Inflammatory macrophage treated with lipopolysaccharide for 4 hours (primary cell): Measurements from ENCODE around the gene ERFE.

ENCODE experiments used
- DNase-seq: peaks from one replicate; pipeline ENCODE4 v3.0.0-alpha.2; 2020

The ERFE gene

GRCh38 chr2:238157506-238158017 is 1.2 kb upstream of the ERFE start:
- no peak for DNase-seq

- no peak for DNase-seq
These were observed 707 bp upstream of the ERFE start for GRCh38 chr2:238158018-238158508.

GRCh38 chr2:238159071-238159539 is 335 bp downstream of the ERFE start:
- no peak for DNase-seq

GRCh38 chr2:238159661-238160205 is 963 bp downstream of the ERFE start:
- no peak for DNase-seq

GRCh38 chr2:238160206-238161129 is 1.7 kb downstream of the ERFE start:
- DNase-seq: peak; percentile 72

- DNase-seq: no peak
These were observed 2.7 kb downstream of the ERFE start for GRCh38 chr2:238161291-238162051.

- DNase-seq: no peak
These were observed 3.6 kb downstream of the ERFE start for GRCh38 chr2:238162251-238162845.

GRCh38 chr2:238162846-238163441 is 4.2 kb downstream of the ERFE start:
- no peak for DNase-seq

- DNase-seq: no peak
These were observed 4.9 kb downstream of the ERFE start for GRCh38 chr2:238163481-238164198.

- DNase-seq: no peak
These were observed 6.1 kb downstream of the ERFE start for GRCh38 chr2:238164906-238165287.

GRCh38 chr2:238165288-238165921 is 6.6 kb downstream of the ERFE start:
- DNase-seq: no peak

- DNase-seq: no peak
These were observed 7.9 kb downstream of the ERFE start for GRCh38 chr2:238166391-238167343.

GRCh38 chr2:238167344-238167715 is 8.6 kb downstream of the ERFE start:
- no peak for DNase-seq

- DNase-seq: no peak
These were observed 9.0 kb downstream of the ERFE start for GRCh38 chr2:238167761-238168160.

GRCh38 chr2:238168196-238169047 is 9.7 kb downstream of the ERFE start:
- DNase-seq: no peak

GRCh38 chr2:238169048-238169707 is 10.4 kb downstream of the ERFE start:
- no peak for DNase-seq

GRCh38 chr2:238169708-238170251 is 11.0 kb downstream of the ERFE start:
- peak; percentile 69 for DNase-seq
